HG03565 (cell line): ENCODE results near the gene NADSYN1.
"Not testable (repeated sequence)": the region's sequence is repeated elsewhere in the genome, so short reads cannot be mapped to it uniquely, and the experiment has no call there.

Source experiments
- ATAC-seq: cut with Tn5 transposase; IDR thresholded peaks from one replicate; pipeline ENCODE4 v1.9.1; 2021; ENCODE audit warnings: mild to moderate bottlenecking, moderate library complexity; ENCODE audit not compliant: unreplicated experiment

The NADSYN1 gene

DNA sequence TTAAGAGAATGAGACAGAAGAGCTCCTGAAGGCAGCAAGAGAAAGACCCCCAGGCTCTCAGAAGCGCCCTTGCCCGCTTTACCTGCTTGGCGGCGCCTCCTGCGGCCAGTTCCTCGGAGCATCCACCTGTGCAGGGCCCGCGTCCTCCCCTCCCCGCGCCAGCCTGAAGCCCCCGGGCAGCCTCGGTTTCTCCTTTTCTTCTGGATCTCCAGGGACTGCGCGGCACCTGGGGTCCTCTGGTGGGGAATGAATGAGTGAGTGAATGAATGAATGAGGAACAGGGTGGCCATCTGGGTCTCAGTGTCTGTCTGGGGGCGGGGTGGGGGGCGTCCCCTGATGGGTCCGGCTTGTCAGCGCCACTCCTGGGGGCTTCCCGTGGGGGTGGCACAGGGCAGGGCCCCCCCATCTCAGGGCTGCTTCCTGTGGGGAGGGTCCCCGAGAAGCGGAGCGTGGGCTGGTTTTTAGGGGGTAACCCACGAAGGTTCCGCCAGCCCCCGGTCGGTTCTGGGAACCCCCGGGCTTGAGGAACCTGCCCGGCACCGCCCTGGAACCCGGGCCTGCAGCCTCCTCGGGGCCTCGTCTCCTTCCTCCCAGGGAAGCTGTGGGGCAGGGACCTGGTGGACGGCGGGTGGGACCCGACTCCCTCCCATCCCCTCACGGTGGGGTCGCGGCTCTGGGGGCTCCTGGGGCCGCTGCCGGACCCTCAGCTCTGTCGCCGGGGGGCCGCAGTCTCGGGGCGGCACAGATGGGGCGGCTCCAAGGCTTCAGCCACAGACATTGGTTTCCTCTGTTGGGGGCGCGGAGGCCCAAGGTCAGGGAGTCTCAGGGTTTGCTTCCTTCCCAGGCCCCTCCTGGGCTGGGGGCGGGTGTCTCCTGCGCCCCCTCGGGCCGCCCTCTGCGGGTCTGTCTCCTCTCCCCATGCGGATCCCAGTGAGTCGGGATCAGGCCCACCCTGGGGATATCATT lies 65.8 kb downstream of the NADSYN1 start:
- no peak for ATAC-seq

DNA sequence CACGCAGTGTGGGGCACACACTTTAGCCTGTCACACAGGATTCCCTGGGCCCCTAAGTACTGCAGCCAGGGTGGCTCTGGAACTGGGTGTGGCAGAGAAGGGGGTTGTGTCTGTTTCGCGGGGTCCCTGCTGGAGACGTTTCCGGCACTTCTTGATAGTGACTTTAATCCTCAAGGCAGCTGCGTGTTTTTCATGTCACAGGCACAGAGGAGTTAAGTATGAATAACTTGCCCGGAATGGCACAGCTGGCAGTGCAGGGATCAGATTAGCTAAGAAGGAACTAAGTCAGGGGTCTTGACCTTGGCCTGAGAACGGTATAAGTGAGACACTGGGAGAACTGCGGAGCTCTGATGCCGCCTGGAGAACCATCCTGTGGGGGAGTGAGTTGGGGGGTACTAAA lies 66.5 kb downstream of the NADSYN1 start:
- ATAC-seq = no peak

DNA sequence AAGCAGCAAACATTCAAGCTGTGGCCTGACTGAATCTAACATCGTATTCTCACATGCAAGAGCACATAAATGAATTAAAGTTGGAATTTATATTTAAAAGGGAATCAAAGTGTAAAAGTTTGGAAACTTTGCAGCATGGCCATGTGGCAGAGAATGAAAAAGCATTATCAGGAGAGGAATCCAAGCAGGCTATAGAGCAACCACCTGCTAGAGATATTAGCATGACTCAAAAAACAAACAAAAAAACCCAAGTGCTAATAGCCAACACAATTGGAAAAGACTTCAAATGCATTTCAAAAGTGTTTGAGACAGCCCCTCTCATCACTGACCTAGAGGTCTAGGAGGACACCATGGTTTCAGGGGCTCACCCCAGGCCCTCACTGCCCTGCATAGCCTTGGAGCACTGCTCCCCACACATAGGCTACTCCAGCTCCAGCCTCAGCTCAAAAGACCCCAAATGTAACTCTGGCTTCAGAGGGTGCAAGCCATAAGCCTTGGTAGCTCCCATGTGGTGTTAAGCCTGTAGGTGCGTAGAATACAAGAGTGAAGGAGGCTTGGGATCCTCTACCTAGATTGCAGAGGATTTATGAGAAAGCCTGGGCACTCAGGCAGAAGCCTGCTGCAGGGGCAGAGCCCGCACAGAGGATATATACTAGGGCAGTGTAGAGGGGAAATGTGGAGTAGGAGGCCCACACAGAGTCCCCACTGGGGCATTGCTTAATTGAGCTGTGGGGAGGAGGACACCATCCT lies 72.4 kb downstream of the NADSYN1 start:
- ATAC-seq = no peak

- ATAC-seq = no peak
Observed at GRCh38 chr11:71525938-71526495, 73.0 kb downstream of the NADSYN1 start.

DNA sequence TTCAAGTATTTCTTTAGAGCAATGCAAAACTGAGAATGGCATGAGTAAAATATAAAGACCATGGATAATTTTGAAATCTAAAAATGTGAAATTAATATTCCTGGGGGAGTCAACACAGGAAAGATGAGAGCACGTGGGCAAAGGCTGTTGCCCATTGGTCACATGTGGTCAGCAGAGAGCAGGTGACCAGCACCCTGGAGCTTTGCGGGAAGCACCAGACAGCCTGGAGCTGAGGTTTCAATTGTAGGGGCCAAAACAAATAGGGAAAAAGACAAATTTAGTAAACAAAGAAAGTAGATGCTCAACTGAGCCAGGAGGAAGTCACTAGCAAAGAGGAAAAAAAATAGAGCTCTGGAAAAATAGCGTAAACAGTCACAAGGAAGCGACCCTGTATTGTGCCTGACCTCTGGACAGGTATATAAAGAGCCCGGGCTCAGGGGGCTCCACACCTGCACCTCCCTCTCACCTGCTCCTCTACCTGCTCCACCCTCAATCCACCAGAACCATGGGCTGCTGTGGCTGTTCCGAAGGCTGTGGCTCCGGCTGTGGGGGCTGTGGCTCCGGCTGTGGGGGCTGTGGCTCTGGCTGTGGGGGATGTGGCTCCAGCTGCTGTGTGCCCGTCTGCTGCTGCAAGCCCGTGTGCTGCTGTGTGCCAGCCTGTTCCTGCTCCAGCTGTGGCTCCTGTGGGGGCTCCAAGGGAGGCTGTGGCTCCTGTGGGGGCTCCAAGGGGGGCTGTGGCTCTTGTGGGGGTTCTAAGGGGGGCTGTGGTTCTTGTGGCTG lies 74.0 kb downstream of the NADSYN1 start, which contains the start of gene KRTAP5-7:
Gene KRTAP5-7 (plus strand): TSS at position 472 of the 780 bp plus-strand sequence. CDS start 34 bp downstream, at position 506.
- ATAC-seq = not testable (repeated sequence)

- ATAC-seq = no peak
Observed at GRCh38 chr11:71527576-71528210, 74.7 kb downstream of the NADSYN1 start.

- ATAC-seq = no peak
Observed at GRCh38 chr11:71530602-71531001, 77.6 kb downstream of the NADSYN1 start.

DNA sequence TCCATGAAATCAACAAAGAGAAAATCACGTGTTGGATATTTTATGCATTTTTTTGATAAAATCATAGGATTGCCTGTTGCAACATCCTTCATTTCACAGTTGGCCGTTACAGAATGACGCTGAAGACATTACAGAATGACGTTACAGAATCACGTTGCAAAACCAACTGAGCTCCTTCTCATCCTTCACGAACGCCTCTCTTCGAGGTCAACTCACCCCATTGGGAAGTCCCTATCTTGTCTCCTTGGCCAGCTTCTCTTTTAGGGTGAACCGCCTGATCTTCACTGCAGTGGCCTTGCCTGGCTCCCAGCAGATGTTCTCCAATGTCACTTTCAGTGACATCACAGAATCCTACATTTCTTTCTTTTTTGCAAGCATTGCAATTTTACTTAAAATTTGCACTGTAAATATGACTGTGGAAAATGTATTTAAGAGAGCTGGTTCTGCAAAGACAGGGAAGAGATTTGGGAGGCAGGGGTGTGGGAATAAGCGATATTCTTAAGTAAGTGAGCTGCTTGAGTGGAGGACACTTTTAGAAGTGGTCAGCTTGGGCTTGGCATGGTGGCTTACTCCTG lies 79.1 kb downstream of the NADSYN1 start:
- no peak for ATAC-seq

GRCh38 chr11:71534711-71535608 lies 82.0 kb downstream of the NADSYN1 start:
- not testable (repeated sequence) for ATAC-seq

GRCh38 chr11:71535825-71536224 lies 82.8 kb downstream of the NADSYN1 start:
- no peak for ATAC-seq

GRCh38 chr11:71537537-71537936 lies 84.5 kb downstream of the NADSYN1 start:
- no peak for ATAC-seq

DNA sequence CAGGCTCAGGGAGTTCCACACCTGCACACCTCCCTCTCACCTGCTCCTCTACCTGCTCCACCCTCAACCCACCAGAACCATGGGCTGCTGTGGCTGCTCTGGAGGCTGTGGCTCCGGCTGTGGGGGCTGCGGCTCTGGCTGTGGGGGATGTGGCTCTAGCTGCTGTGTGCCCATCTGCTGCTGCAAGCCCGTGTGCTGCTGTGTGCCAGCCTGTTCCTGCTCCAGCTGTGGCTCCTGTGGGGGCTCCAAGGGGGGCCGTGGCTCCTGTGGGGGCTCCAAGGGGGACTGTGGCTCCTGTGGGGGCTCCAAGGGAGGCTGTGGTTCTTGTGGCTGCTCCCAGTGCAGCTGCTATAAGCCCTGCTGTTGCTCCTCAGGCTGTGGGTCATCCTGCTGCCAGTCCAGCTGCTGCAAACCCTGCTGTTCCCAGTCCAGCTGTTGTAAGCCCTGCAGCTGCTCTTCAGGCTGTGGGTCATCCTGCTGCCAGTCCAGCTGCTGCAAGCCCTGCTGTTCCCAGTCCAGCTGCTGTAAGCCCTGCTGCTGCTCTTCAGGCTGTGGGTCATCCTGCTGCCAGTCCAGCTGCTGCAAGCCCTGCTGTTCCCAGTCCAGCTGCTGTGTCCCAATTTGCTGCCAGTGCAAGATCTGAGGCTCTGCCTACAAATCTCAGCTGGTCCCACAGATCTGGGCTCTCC lies 85.1 kb downstream of the NADSYN1 start, which contains the start of gene KRTAP5-8:
Gene KRTAP5-8 (plus strand): TSS at position 49 of the 689 bp plus-strand sequence. CDS start 31 bp downstream, at position 80.
- not testable (repeated sequence) for ATAC-seq

GRCh38 chr11:71538666-71538990 lies 85.6 kb downstream of the NADSYN1 start:
- no peak for ATAC-seq

DNA sequence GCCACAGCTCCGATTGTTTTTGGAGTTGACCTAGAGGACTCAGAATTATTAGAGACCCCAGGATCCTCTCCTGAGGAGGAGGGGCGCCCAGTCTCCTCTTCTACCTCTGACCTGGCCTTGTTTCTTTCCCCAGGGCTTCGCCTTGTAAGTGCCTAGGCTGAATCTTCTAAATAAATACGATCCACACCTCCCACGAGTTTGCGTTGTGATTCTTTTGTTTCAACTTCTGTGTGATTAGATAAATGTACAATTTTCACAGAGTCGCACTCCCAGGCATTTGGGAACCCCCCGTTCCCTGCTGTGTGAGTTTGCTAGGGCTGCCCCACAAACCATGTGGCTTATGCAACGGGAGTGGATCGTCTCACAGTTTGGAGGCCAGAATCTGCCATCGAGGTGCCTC lies 86.0 kb downstream of the NADSYN1 start:
- ATAC-seq = no peak

DNA sequence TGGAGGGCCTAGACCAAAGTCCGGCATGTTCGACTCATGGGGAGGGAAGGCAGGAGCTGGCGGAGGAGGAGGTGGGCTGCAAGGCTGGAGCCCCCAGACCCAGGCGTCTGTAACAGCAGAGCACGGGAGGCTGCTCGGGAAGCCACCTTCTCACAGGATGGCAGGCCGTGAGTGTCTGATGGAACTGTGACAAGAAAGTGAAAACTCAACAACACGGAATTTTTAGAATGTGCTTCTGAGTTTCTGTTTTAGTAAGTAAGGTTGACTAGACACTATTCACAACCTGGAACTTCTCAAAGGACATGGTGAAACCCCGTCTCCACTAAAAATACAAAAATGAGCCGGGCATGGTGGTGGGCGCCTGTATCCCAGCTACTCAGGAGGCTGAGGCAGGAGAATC lies 87.0 kb downstream of the NADSYN1 start:
- ATAC-seq = not testable (repeated sequence)

DNA sequence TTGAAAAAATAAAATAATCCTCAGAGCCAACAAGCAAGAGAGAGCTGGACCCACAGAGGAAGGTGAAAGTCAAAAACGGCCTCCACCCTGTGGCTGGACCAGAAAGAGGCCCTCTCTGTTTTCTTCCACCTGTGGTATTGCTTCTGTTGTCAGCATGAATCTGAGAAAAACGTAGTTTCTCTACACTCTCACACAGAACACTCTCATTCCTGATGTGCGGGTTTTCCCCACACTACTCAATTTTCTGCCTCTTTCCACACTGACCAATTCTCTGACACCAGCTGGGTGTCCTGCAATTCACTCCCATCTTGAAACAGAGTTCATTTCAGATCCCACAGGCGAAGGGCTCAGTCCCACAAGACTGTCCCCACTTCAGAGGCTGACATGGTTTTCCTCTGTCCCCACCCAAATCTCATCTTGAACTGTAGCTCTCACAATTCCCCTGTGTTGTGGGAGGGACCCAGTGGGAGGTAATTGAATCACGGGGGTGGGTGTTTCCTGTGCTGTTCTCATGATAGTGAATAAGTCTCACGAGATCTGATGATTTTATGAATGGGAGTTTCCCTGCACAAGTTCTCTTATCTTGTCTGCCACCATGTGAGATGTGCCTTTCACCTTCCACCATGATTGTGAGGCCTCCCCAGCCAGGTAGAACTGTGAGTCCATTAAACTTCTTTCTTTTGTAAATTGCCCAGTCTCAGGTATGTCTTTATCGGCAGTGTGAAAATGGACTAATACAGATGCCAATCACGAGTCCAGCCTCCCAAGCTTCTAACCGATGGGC lies 87.7 kb downstream of the NADSYN1 start:
- not testable (repeated sequence) for ATAC-seq

- ATAC-seq = no peak
Observed at GRCh38 chr11:71542382-71542781, 89.4 kb downstream of the NADSYN1 start.
